NCI-H2171 (cell line): ENCODE results near the gene PANK4.

Experiments
- DNase-seq: peaks from one replicate; lab custom pipeline; 2025; lab: John Stamatoyannopoulos, UW

PANK4 gene

GRCh38 chr1:2512862-2513421 is 13.5 kb downstream of the PANK4 start:
- no peak for DNase-seq

- DNase-seq, result no peak
These were observed 15.8 kb downstream of the PANK4 start for GRCh38 chr1:2510366-2511155.

DNA sequence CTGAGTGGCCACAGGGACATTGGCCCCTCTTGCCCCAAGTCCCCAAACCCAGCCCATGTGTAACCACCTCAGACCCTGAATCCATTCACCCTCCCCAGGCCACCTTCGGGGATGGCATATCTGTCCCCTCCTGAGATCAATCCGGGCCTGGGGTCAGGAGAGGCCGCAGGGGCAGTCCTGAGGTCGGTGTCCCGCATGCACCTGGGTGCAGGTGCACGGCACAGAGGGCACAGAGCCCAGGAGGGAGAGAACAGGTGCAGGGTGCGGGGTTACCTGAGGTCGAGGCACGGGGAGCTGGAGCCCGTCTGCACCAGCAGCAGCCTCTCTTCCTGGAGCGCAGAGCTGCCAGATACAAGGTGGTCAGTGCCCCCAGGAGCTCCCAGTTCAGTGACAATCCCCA is 16.8 kb downstream of the PANK4 start:
- DNase-seq, result no peak

DNA sequence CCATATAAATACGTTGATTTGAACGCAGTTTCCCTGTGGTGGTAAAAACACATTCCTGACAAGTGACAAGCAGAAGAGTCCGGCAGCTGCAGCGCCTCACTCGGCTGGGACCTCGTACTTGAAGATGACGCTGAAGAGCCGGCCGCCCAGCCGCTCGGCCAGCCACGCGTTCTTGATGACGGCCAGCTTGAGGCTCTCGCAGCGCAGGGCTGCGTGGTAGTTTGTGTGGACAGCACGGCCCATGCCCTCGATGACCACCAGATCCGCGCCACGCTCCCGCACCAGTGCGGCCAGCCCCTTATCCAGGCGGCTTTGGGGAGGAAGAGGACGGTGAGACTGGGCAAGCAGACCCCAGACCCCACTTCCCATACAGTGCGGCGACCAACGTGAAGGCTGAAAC is 17.6 kb downstream of the PANK4 start:
- no peak for DNase-seq

DNA sequence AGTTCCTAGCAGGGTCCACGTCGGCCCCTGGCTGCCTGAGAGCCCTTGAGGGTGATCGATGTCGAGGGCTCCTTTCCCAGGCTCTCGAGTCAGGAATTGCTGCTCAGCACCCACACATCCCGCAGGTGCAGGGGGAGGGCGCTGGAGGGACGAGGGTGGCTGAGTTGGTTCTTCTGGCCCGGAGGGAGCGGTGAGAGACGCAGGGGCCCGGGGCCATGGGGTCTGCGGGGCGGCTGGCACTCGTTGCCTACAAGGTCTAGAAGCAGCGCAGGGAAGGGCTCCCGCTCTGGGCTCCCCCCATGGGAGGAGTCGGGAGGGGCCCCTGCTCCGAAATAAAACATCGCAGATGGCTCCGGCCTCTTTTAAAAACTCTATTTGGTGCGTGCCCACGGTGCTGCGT is 18.2 kb downstream of the PANK4 start:
- no peak for DNase-seq

GRCh38 chr1:2507744-2508155 is 18.6 kb downstream of the PANK4 start:
- no peak for DNase-seq

DNA sequence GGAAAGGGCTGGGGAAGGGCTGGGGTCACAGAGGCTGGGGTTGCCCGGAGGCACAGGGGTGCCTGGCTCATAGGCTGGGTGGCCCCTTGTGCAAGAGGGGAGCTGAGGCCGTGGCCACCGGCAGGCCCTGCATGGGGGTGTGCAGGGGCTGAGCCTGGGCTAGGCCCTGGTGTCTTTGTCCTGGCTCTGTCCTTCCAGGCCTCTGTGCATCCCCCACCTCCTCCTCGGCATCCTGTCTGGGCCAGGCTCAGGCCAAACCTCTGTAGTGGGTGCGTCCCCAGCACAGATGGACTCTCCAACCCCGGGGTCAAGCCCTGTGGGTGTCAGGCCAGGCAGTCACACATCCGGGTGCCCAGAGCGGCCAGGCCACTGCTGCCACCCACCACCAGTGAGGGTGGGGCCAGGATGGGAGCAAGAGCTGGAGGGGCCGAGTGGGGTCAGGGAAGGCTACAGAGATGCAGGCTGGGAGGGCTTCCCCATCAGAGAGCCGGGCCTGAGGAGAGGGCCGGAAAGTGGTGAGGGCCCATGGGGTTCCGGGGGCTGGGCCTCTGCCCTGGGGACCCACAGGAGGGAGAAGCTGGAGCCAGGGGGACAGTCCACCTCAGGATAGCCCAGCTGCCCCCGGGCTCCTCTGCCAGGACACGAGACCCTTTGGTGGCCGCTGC is 19.4 kb downstream of the PANK4 start:
- no peak for DNase-seq

DNA sequence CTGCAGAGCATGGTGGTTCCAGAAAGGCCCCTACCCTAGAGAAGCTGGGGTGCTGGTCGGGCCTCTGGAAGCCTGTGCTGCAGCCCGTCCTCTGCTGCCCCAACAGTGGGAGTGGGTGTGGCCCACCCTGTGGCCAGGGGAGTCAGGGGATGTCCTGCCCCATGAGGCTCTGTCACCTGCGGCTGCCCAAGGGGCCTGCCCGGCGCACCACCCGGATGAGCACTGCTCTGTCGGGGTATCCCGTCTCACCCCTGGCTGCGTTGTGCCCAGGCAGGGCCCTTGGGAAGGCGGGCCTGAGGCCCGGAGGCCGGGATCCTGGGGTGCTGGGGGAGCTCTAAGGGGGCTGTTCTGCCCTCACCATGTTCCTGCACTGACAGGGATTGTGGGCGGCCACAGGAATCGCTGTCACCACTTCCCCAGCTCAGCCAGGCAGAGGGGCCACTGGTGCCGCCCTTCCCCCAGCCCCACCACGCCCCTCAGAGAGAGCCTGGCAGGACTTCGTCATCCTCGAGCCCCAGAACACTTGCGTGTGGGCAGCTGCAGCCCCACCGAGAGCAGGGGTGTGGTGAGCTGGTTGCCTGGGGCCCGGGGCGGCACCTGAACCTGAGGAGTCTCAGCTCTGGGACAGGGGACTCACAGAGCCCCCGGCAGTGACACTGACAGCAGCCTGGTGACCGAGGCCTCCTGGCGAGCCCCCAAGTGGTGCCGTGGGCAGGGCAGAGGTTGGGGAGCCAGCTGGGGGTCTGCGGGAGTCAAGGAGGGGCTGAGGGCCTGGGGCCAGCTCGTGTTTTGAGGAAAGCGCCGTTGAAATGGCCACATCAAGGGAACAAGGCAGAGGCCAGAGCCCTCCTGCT is 20.2 kb downstream of the PANK4 start:
- no peak for DNase-seq

- no peak for DNase-seq
These were observed 20.9 kb downstream of the PANK4 start for GRCh38 chr1:2505461-2505994.

DNA sequence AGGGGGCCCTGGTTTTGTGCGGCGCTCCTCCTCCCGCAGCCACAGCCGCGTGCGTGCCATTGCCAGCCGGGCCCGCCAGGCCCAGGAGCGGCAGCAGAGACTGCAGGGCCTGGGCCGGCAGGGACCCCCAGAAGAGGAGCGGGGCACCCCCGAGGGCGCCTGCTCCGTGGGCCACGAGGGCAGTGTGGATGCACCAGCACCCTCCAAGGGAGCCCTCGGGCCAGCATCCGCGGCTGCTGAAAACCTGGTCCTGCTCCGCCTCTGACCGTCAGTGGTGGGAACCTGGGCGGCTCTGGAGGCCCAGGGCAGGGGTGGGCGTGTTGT is 21.5 kb downstream of the PANK4 start:
- DNase-seq, result no peak

GRCh38 chr1:2504225-2504948 is 22.0 kb downstream of the PANK4 start:
- no peak for DNase-seq

DNA sequence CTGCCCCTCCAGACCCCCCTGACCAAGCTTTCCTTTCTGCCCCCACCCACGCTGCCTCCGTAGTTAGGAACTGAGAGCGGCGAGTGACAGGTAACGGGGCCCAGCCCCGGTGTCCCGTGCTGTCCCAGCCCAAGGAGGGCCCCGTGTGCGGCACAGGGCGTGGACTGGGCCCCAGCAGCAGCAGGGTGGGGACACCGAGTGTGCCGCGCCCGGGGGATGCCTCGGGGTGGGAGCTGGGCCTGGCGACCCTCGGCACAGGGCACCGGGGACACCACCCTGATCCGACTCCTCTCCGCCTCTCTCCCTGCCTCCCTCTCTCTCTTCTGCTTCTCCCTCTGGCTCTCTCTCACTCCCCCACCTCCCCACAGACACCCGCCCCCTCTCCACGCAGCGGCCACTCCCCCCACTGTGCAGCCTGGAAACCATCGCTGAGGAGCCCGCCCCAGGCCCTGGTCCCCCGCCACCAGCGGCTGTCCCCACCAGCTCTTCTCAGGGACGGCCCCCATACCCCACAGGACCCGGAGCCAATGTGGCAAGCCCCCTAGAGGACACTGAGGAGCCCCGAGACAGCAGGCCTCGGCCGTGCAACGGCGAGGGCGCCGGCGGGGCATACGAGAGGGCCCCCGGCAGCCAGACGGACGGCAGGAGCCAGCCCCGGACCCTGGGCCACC is 22.7 kb downstream of the PANK4 start:
- no peak for DNase-seq

- no peak for DNase-seq
These were observed 23.5 kb downstream of the PANK4 start for GRCh38 chr1:2502661-2503553.

DNA sequence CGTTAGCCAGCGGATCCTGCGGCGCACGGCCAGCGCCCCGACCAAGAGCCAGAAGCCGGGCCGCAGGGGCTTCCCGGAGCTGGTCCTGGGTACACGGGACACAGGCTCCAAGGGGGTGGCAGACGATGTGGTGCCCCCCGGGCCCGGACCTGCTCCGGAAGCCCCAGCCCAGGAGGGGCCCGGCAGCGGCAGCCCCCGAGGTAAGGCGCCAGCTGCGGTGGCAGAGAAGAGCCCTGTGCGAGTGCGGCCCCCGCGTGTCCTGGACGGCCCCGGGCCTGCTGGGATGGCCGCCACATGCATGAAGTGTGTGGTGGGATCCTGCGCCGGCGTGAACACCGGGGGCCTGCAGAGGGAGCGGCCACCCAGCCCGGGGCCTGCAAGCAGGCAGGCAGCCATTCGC is 24.2 kb downstream of the PANK4 start:
- DNase-seq, result no peak

DNA sequence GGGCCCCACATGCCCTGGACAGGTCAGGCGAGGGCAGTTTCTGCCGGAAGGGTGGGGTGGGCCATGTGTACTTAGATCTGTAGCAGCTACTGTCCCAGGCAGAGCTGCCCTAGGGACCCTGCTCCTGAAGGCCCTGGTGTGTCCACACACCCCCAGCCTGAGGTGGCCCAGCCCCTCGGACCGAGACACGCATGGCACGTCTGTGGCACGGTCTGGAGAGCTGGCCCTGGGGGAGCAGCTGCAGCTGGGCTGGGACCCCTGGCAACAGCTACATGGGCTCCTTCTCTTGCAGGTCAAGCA is 24.6 kb downstream of the PANK4 start:
- DNase-seq, result no peak

GRCh38 chr1:2501041-2501819 is 25.2 kb downstream of the PANK4 start:
- no peak for DNase-seq

- peak; percentile 43 for DNase-seq
These were observed 26.3 kb downstream of the PANK4 start for GRCh38 chr1:2499986-2500596.

GRCh38 chr1:2499260-2499659 is 27.1 kb downstream of the PANK4 start:
- no peak for DNase-seq

DNA sequence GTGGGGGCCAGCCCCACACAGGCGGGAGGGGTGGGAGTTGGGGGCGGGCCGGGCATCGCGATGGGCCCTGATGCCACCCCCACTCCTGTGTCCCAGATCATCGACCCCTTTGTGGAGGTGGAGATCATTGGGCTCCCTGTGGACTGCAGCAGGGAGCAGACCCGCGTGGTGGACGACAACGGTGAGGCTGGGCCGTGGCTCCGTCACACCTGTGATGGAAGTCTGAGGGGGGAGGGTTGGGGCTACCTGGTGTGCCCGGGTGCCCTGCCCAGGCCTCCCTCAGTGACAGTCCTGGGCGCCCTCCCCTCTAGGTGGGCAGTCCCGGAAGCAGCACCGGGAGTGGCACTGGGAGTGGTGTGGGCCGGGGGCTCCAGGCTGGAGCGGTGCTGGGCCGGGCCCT is 27.7 kb downstream of the PANK4 start:
- no peak for DNase-seq
